NCI-H510A treated with DMSO at 0.1 percent for 48 hours (cell line): ENCODE data around the gene RPS15A.
A peak's percentile ranks its signal among the peaks of the same experiment; 100 is the strongest.

Experiments
- DNase-seq: peaks from one replicate; lab custom pipeline; 2025; lab: John Stamatoyannopoulos, UW

RPS15A gene

GRCh38 chr16:18789850-18790706 is at the start of gene RPS15A:
Gene RPS15A (minus strand): TSS chr16:18790334. CDS start chr16:18789113, 1,221 bp downstream.
- DNase-seq = peak; percentile 98

GRCh38 chr16:18839555-18839954 is 49.4 kb upstream of the RPS15A start:
- no peak for DNase-seq

- no peak for DNase-seq
Measured at GRCh38 chr16:18836702-18837101, 46.6 kb upstream of the RPS15A start.

- DNase-seq = no peak
Measured at GRCh38 chr16:18834864-18835263, 44.7 kb upstream of the RPS15A start.

GRCh38 chr16:18833707-18834505 is 43.8 kb upstream of the RPS15A start:
- no peak for DNase-seq

GRCh38 chr16:18832613-18833012 is 42.5 kb upstream of the RPS15A start:
- DNase-seq = no peak

GRCh38 chr16:18832006-18832405 is 41.9 kb upstream of the RPS15A start:
- no peak for DNase-seq

GRCh38 chr16:18829251-18829650 is 39.1 kb upstream of the RPS15A start:
- no peak for DNase-seq

GRCh38 chr16:18827890-18828289 is 37.8 kb upstream of the RPS15A start:
- DNase-seq = no peak

GRCh38 chr16:18816286-18816685 is 26.2 kb upstream of the RPS15A start:
- DNase-seq = no peak

- DNase-seq = no peak
Measured at GRCh38 chr16:18811925-18812324, 21.8 kb upstream of the RPS15A start.

GRCh38 chr16:18809165-18809564 is 19.0 kb upstream of the RPS15A start:
- no peak for DNase-seq

- DNase-seq = no peak
Measured at GRCh38 chr16:18805257-18805773, 15.2 kb upstream of the RPS15A start.

GRCh38 chr16:18804540-18804939 is 14.4 kb upstream of the RPS15A start:
- no peak for DNase-seq

- DNase-seq = no peak
Measured at GRCh38 chr16:18803569-18804462, 13.7 kb upstream of the RPS15A start.

GRCh38 chr16:18802767-18803343 is 12.7 kb upstream of the RPS15A start:
- no peak for DNase-seq

GRCh38 chr16:18801145-18801972 is 11.2 kb upstream of the RPS15A start, which contains the start of gene ARL6IP1:
Gene ARL6IP1 (minus strand): TSS chr16:18801549. CDS start chr16:18801466, 83 bp downstream.
- DNase-seq = peak; percentile 100

- DNase-seq = no peak
Measured at GRCh38 chr16:18800775-18801144, 10.6 kb upstream of the RPS15A start.

- DNase-seq = no peak
Measured at GRCh38 chr16:18800293-18800692, 10.2 kb upstream of the RPS15A start.

GRCh38 chr16:18799500-18799899 is 9.4 kb upstream of the RPS15A start:
- DNase-seq = no peak
